GM12892 (cell line): ENCODE measurements around the gene KRT82.

Source experiments
- DNase-seq: peaks from one replicate; pipeline ENCODE4 v3.0.0; 2011; ENCODE audit not compliant: insufficient read length
- FAIRE-seq: peaks from 2 replicates; lab custom pipeline; 2011; peaks lifted over from hg19 to GRCh38; lab: Jason Lieb, UNC
- POLR2A ChIP-seq: IDR thresholded peaks from 2 replicates; pipeline ENCODE4 v1.6.1; 2011; ENCODE audit warnings: low read depth, low read length, control low read depth
- POLR2AphosphoS5 ChIP-seq: IDR thresholded peaks from 2 replicates; pipeline ENCODE4 v1.6.1; 2011; ENCODE audit warnings: low read depth, low read length, control low read depth
- TAF1 ChIP-seq: IDR thresholded peaks from 2 replicates; pipeline ENCODE4 v1.6.1; 2011; ENCODE audit warnings: low read depth, mild to moderate bottlenecking, control low read depth, low read length, borderline replicate concordance

Gene KRT82

GRCh38 chr12:52402377-52402776 is 3.8 kb downstream of the KRT82 start:
- TF ChIP-seq POLR2A = no peak
- TF ChIP-seq POLR2AphosphoS5 = no peak
- TF ChIP-seq TAF1 = no peak
- DNase-seq (no peak), FAIRE-seq (no peak)

GRCh38 chr12:52401926-52402325 is 4.2 kb downstream of the KRT82 start:
- DNase-seq (no peak), FAIRE-seq (no peak)

DNA sequence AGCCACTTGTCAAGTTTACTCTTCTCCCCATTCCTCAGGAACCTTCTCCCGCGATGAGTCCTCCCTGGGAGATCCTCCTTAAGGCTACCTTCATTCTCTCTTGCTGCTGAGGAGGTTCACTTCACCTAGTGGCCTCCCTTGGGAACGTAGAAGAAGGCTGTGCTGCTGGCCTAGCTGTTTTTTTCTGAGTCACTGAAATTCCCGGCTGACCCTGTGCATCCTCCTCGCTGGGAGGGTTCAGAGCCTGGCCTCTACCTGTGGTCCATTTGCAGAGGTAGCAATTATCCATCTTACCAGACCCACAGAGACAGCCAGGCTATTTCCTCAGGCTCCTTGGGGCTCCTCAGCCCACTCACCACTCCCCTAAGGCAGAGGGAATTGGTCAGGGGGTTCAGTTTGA is 4.6 kb downstream of the KRT82 start:
- TF ChIP-seq TAF1 (no peak), POLR2AphosphoS5 (no peak), POLR2A (no peak)
- FAIRE-seq (no peak), DNase-seq (no peak)

More at GRCh38 chr12:52401926-52402325, 4.2 kb downstream of the KRT82 start:
- no peak for TF ChIP-seq POLR2AphosphoS5
- TF ChIP-seq POLR2A = no peak
- no peak for TF ChIP-seq TAF1

DNA sequence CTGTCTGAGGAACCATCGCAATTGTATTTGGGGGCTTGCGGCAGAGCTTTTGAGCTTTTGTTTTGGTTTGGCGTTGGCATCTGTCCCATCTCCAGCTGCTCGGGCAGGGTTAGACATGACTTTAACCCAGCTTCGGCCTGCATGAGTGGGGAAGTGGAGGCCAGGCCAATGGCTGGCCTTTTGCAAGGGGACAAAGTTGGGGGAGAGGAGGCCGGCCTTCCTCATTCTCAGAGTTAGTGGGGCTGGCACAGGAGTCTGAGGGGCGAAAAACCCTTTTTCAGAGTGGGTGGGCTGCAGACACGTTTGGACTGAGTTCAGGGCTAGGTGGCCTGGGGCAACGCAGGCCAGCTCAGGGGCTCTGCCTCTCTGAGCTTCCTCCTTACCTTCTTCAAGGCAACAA is 5.2 kb downstream of the KRT82 start:
- no peak for TF ChIP-seq POLR2AphosphoS5
- TF ChIP-seq POLR2A = no peak
- TF ChIP-seq TAF1 = no peak
- no peak for FAIRE-seq
- no peak for DNase-seq

DNA sequence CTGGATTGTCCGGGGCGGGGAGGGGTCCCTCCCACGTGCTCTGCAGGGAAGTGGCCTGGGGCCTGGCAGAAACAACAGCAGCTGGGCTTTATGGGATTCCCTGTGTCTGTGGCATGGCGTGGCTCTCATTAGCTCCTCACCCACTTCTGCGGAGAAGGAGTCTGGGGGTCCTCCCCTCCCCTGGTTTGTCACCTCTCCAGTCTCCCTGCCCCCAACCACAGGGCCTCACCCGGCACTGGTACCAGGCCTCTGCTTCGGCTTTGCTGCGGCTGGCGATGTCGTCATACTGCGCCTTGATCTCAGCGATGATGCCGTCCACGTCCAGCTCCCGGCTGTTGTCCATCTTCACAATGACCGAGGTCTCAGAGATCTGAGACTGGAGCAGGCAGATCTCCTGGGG is 6.4 kb downstream of the KRT82 start:
- FAIRE-seq = no peak
- no peak for TF ChIP-seq TAF1
- no peak for TF ChIP-seq POLR2AphosphoS5
- TF ChIP-seq POLR2A = no peak

DNA sequence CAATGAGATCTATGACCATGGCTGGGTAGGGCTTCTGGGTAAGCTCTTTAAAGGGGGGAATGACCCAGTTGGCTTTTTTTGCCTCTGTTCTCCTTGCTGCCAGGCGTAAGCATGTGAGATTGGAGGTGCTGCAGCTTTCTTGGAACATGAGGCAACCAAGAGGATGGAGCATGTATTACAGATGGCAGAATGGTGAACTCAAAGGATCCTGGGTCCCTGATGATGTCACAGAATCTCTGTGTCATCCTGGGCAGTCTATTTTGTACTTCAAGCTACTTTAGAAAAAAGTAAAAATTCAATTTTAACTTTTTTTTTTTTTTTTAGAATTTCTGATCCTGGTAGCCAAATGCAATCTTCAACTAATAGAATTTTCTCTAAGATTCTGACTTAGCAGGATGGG is 8.0 kb downstream of the KRT82 start:
- TF ChIP-seq TAF1 (no peak), POLR2AphosphoS5 (no peak), POLR2A (no peak)
- DNase-seq = no peak
- FAIRE-seq = no peak

More for the DNA sequence above, 6.4 kb downstream of the KRT82 start:
- DNase-seq = no peak

- no peak for FAIRE-seq
- no peak for TF ChIP-seq POLR2AphosphoS5
- no peak for TF ChIP-seq POLR2A
- TF ChIP-seq TAF1 = no peak
- DNase-seq = no peak
These were observed 9.5 kb downstream of the KRT82 start for GRCh38 chr12:52396656-52397055.

DNA sequence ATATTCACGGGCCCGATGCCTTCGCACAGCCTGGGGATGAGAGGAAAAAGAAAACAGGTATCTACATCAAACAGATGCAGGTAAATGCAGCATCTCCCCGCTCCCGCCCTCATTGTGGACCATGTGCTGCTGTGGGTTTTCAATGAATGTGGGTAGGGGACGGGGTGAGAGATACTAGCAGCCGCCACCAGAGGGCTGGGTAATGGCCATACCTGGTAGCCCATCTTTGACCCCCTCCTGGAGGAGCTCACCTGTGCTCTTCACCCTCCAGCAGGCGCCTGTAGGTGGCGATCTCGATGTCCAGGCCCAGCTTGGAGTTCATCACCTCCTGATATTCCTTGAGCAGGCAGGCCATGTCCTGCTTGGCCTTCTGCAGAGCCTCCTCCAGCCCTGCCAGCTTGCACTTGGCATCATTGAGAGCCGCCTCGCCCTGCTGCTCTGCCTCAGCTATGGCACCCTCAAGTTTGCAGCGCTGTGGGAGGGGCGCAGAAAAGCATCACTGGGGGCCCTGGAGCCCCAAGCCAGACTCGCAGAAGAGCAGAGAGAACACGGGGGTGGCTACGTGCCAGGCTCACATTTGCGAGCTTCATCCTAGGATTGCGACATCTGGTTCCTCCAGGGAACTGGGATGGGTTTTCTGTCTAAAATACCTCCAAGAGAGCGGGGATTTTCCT is 10.2 kb downstream of the KRT82 start:
- DNase-seq (no peak), FAIRE-seq (no peak)
- TF ChIP-seq TAF1 = no peak
- no peak for TF ChIP-seq POLR2AphosphoS5
- no peak for TF ChIP-seq POLR2A

DNA sequence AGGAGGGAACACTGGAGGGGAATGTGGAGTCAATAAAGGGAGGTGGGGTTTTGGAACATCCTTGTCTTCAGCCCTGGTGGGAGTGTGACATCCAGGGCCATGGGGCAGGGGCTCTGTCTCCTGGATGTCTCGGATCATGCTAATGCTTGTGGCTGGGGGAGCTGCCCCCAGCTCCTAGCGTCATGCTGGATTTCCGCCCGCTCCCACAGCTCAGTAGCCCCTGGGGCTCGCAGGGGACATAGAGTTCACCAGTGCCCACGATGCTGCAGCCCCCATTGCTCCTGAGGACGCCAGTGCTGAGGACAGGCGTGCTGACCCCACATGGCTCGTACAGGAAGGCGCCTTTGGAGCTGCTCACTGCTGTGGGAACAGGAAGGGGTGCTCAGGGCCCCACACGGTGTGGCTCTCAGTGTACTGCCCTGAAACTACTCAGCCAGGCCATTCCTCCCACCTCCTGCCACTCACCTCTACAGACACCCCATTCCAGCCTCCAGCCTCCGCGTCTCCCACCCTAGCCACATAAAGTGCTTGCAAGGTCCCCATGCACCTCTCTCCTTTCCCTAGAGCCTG is 11.2 kb downstream of the KRT82 start:
- DNase-seq (no peak), FAIRE-seq (no peak)
- TF ChIP-seq TAF1 (no peak), POLR2A (no peak), POLR2AphosphoS5 (no peak)

DNA sequence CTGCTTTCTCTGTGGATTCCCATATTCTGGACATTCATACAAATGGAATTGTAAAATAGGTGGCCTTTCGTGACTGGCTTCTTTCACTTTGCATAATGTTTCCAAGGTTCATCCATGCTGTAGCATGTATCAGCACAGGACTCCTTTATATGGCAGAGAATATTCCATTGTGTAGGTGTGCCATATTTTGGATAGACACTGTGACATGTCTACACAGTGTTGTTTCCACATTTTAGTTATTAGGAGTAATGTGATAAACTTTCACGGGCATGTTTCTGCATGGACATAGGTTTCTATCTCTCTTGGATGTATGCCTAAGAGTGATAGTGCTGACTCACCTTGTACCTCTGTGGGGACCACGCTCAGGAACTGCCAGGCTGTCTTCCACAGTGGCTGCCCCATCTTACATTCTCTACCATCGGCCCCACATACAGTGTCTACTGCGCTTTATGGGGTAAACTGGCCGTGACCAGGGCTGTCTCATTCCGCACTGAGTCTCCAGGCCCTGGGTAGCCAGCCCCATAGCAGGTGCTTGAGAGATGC is 13.6 kb downstream of the KRT82 start:
- DNase-seq (no peak), FAIRE-seq (no peak)
- TF ChIP-seq TAF1 (no peak), POLR2A (no peak), POLR2AphosphoS5 (no peak)

- FAIRE-seq (no peak), DNase-seq (no peak)
- TF ChIP-seq TAF1 (no peak), POLR2AphosphoS5 (no peak), POLR2A (no peak)
These were observed 14.5 kb downstream of the KRT82 start for GRCh38 chr12:52391618-52392002.
